Measurements from ENCODE around the gene EMID1. TPM values are rescaled to one million over a fixed set of nuclear protein-coding genes. Genes with fewer than 3 reads are reported as not detected.
A peak's percentile ranks its signal among the peaks of the same experiment; 100 is the strongest.

The EMID1 gene
- total RNA-seq, 4 donors from 2014 or later, result 0.18 to 1.5 (median 0.50) TPM; not detected in 1

DNA sequence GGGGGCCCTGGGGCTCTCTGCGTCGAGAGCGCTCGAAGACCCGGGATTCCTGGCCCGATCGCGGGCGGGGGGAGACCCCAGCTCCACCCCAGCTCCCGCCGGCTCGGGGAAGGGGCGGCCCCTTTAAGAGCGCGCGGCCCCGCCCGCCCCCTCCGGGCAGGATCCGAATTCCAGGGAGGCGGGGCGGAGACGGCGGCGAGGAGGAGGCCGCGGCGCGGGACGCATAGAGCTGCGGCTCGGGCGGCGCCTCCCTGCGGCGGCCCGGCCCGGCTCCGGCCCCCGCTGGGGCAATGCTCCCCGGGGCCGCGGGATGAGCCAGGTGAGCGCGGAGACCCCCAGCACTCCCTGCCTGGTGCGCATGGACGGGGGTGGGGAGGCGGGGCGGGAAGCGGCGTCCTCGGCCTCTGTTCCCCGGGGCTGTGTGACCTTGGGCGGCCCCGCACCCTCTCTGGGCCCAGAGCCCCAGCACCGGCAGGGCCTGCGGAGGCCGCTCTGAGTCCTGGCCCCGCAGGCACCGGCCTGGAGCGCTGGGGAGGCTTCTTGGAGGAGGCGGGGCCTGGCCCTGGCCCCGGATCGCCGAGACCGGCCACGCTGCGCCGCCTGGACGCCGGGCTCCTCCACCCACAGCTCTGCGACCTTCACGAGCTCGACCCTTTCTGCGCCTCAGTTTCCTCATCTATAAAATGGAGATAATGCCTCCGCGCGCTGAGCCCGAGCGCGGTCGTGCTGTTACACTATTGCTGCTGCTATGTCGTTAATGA lies 101.3 kb downstream of the EMID1 start:
- 0% methylated on average over 28 of the region's 83 CpGs; no CpG with 5 or more reads in 1 of the 2 donors for WGBS, 2 donors
- TF ChIP-seq, protein P1, sequence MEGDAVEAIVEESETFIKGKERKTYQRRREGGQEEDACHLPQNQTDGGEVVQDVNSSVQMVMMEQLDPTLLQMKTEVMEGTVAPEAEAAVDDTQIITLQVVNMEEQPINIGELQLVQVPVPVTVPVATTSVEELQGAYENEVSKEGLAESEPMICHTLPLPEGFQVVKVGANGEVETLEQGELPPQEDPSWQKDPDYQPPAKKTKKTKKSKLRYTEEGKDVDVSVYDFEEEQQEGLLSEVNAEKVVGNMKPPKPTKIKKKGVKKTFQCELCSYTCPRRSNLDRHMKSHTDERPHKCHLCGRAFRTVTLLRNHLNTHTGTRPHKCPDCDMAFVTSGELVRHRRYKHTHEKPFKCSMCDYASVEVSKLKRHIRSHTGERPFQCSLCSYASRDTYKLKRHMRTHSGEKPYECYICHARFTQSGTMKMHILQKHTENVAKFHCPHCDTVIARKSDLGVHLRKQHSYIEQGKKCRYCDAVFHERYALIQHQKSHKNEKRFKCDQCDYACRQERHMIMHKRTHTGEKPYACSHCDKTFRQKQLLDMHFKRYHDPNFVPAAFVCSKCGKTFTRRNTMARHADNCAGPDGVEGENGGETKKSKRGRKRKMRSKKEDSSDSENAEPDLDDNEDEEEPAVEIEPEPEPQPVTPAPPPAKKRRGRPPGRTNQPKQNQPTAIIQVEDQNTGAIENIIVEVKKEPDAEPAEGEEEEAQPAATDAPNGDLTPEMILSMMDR (IDR thresholded peaks at IDR 0.05), result peak in 2 of 6 experiments; percentile 2 to 9
- TF ChIP-seq POLR2A (IDR thresholded peaks at IDR 0.05), result peak in 2 of 4 donors; percentile 44 to 70
- H3K36me3 ChIP-seq, result peaks cover 0 to 4% (median 0%) of the 10 kb centered on the region in 3 donors
- peak overlapping the region; percentile 69 to 98 (median 74) for H3K4me3 ChIP-seq
- H3K27me3 ChIP-seq, result no peaks in the 10 kb centered on the region
- no peak for DNase-seq
- intact Hi-C loops (cut with DNase I), result no loop called here
- peaks cover 60 to 87% (median 60%) of the 10 kb centered on the region in 3 donors for H3K4me1 ChIP-seq
- H3K27ac ChIP-seq, result peak overlapping the region; percentile 88 to 96 (median 90)
- H3K9me3 ChIP-seq, result no peaks in the 10 kb centered on the region

DNA sequence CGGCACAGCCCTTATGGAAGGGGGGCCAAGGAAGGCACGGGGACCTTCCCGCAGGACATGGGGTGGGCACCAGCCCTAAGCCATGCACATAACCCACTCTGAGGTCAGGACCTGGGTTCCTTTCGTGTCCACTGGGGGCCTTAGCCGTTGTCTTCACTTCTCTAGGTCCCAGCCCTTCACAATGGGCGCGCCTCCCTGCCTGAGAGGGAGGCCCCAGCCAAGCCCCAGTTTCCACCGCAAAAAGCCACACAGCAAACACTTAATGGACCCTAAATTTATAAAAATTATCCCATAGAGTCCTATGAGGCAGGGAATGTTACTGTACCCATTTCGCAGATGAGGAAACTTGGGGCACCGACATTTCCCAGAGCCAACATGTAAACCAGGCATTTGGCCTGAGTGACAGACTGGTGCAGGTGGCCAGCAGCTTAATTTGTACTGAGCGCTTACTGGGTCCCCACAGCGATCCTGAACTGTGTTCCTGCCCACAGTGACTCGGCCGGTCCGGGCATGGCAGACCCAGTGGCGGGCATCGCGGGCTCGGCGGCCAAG lies 102.0 kb downstream of the EMID1 start:
- peaks cover 54 to 87% (median 61%) of the 10 kb centered on the region in 3 donors for H3K4me1 ChIP-seq
- 33 to 61% methylated on average over 4 to 6 of the region's 20 CpGs for WGBS, 2 donors
- TF ChIP-seq, protein P1 (IDR thresholded peaks at IDR 0.05), result no peak
- TF ChIP-seq POLR2A (IDR thresholded peaks at IDR 0.05), result no peak
- intact Hi-C loops (cut with DNase I), result no loop called here
- no peaks in the 10 kb centered on the region for H3K9me3 ChIP-seq
- peaks cover 0 to 9% (median 0%) of the 10 kb centered on the region in 3 donors for H3K36me3 ChIP-seq
- peak overlapping the region; percentile 69 to 98 (median 74) for H3K4me3 ChIP-seq
- H3K27me3 ChIP-seq, result peaks cover 0 to 2% (median 0%) of the 10 kb centered on the region in 4 donors
- DNase-seq, result no peak
- peak overlapping the region; percentile 88 to 96 (median 90) for H3K27ac ChIP-seq

DNA sequence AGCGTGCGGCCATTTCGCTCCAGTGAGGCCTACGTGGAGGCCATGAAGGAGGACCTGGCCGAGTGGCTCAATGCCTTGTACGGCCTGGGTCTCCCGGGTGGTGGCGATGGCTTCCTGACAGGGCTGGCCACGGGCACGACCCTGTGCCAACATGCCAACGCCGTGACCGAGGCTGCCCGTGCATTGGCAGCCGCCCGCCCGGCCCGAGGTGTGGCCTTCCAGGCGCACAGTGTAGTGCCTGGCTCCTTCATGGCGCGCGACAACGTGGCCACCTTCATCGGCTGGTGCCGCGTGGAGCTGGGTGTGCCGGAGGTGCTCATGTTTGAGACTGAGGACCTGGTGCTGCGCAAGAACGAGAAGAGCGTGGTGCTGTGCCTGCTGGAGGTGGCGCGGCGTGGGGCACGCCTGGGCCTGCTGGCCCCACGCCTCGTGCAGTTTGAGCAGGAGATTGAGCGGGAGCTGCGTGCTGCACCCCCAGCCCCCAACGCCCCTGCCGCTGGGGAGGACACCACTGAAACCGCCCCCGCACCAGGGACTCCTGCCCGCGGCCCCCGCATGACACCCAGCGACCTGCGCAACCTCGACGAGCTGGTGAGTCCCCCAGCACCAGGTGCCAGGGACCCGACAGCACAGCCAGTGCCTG lies 102.6 kb downstream of the EMID1 start:
- TF ChIP-seq, protein P1 (IDR thresholded peaks at IDR 0.05), result no peak
- TF ChIP-seq POLR2A (IDR thresholded peaks at IDR 0.05), result no peak
- 23 to 40% methylated on average over 1 to 4 of the region's 50 CpGs for WGBS, 2 donors
- Histone ChIP-seq H3K4me3 (peak overlapping the region; percentile 69 to 98 (median 74)), H3K9me3 (no peaks in the 10 kb centered on the region), H3K27me3 (peaks cover 0 to 8% (median 2%) of the 10 kb centered on the region in 4 donors), H3K4me1 (peaks cover 50 to 87% (median 61%) of the 10 kb centered on the region in 3 donors), H3K27ac (peak overlapping the region; percentile 88 to 96 (median 90)), H3K36me3 (peaks cover 0 to 9% (median 0%) of the 10 kb centered on the region in 3 donors)
- no peak for DNase-seq
- intact Hi-C loops (cut with DNase I), result no loop called here

DNA sequence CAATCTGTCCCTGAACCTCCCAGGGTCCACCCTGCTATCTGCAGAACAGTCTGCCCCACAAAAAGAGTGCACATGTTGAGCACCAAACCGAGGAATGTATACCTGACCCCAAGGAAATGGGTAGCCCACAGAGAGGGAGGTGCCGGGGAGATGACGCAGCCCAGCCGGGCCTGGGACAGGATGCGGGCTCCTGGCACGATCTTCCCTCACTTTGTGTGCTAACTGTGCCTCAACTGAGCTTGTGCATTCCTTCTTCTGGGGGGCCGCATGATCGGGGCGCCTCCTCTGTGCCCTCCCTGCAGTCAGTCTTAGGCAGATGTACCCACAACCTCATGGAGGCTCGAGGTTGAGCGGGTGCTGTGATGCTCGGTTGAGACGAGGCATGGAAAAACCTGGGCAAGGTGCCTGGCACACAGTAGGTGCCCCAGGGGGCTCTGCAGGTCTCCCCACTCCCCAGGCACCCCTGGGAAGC lies 103.1 kb downstream of the EMID1 start:
- no peak for TF ChIP-seq POLR2A (IDR thresholded peaks at IDR 0.05)
- TF ChIP-seq, protein P1 (IDR thresholded peaks at IDR 0.05), result no peak
- peaks cover 0 to 9% (median 0%) of the 10 kb centered on the region in 3 donors for H3K36me3 ChIP-seq
- H3K27ac ChIP-seq, result peak overlapping the region; percentile 88 to 96 (median 90)
- peaks cover 55 to 89% (median 63%) of the 10 kb centered on the region in 3 donors for H3K4me1 ChIP-seq
- WGBS, 2 donors, result 13% methylated on average over 6 of the region's 13 CpGs; no CpG with 5 or more reads in 1 of the 2 donors
- peaks cover 0 to 14% (median 3%) of the 10 kb centered on the region in 4 donors for H3K27me3 ChIP-seq
- peak overlapping the region; percentile 69 to 98 (median 74) for H3K4me3 ChIP-seq
- no peak for DNase-seq
- intact Hi-C loops (cut with DNase I), result no loop called here
- H3K9me3 ChIP-seq, result no peaks in the 10 kb centered on the region

Small RNAs within 50 kb of the gene (small RNA-seq; reads per million reads assigned to genes)
- gene RNU6-1219P, result 0 reads per million in 4 donors

Other genes with a start within 250 kb of the EMID1 start
- gene C22orf31, start 144.1 kb upstream of the EMID1 start, total RNA-seq, result under 1 TPM in 1 of 4 donors, not detected in 3; 0.38 TPM
- gene KREMEN1, start 132.9 kb upstream of the EMID1 start, total RNA-seq, result 10 to 100 TPM; 34.3 to 64.8 (median 47.7) TPM
- gene RHBDD3, start 62.1 kb downstream of the EMID1 start, total RNA-seq, result 10 to 100 TPM; 14.3 to 28.2 (median 20.1) TPM
- 100 to 1,000 TPM; 124 to 217 (median 174) TPM for gene EWSR1, start 62.4 kb downstream of the EMID1 start, total RNA-seq
- gene GAS2L1, start 100.8 kb downstream of the EMID1 start, total RNA-seq, result 10 to 100 TPM; 26.9 to 52.1 (median 36.9) TPM
- 1 to 10 TPM in 1 of 4 donors, under 1 TPM in 2, not detected in 1; 0.38 to 3.5 (median 0.75) TPM for gene RASL10A, start 109.8 kb downstream of the EMID1 start, total RNA-seq
- gene AP1B1, start 182.7 kb downstream of the EMID1 start, total RNA-seq, result 100 to 1,000 TPM in 2 of 4 donors, 10 to 100 TPM in 2; 63.5 to 144 (median 95.4) TPM
- gene RFPL1, start 232.7 kb downstream of the EMID1 start, total RNA-seq, result not detected